HepG2 (cell line): Measurements from ENCODE around the gene PPIP5K2. TPM values are rescaled to one million over a fixed set of nuclear protein-coding genes. Genes with fewer than 3 reads are reported as not detected.

Source experiments
- DR1 ChIP-seq: sonication (generic); formaldehyde crosslinking; IDR thresholded peaks from 2 replicates; pipeline ENCODE4 v1.8.0; 2021; ENCODE audit warnings: mild to moderate bottlenecking, missing genetic modification reagents, inconsistent platforms
- EHMT2 ChIP-seq: fragments of 200-600 bp; sonication (generic); IDR thresholded peaks from 2 replicates; pipeline ENCODE4 v1.7.0; 2017; ENCODE audit warnings: antibody characterized with exemption, low read depth, low read length, borderline replicate concordance
- HDAC1 ChIP-seq: sonication (generic); formaldehyde crosslinking; IDR thresholded peaks from 2 replicates; pipeline ENCODE4 v1.5.1; 2020; ENCODE audit warnings: mild to moderate bottlenecking, missing genetic modification reagents
- JUNB ChIP-seq: sonication (generic); formaldehyde crosslinking; IDR thresholded peaks from 2 replicates; pipeline ENCODE4 v1.8.0; 2022; ENCODE audit warnings: missing genetic modification reagents, mild to moderate bottlenecking, borderline replicate concordance
- KIAA2018 ChIP-seq: sonication (generic); formaldehyde crosslinking; IDR thresholded peaks from 2 replicates; pipeline ENCODE4 v1.5.0; 2020; ENCODE audit warnings: mild to moderate bottlenecking, missing genetic modification reagents, borderline replicate concordance
- KLF16 ChIP-seq, 2 experiments: sonication (generic) in 1 of 2; formaldehyde crosslinking in 1 of 2; IDR thresholded peaks; 2 replicates each; pipeline versions ENCODE4 v1.6.1 to v1.8.0; 2016 to 2023; ENCODE audit warnings: missing genetic modification reagents in 2 of 2, missing compliant biosample characterization in 1 of 2
- KLF9 ChIP-seq: IDR thresholded peaks from 2 replicates; pipeline ENCODE4 v1.6.1; 2016; ENCODE audit warnings: low read depth
- NR2F6 ChIP-seq, 2 experiments: IDR thresholded peaks; 2 replicates each; pipeline ENCODE4 v1.6.1; 2016; ENCODE audit warnings: antibody characterized with exemption in 1 of 2, mild to moderate bottlenecking in 1 of 2
- RFXAP ChIP-seq: sonication (generic); formaldehyde crosslinking; IDR thresholded peaks from 2 replicates; pipeline ENCODE4 v1.4.0; 2020; ENCODE audit warnings: missing genetic modification reagents, borderline replicate concordance
- SIN3B ChIP-seq: fragments of 150-350 bp; IDR thresholded peaks from 2 replicates; pipeline ENCODE4 v1.6.1; 2014; ENCODE audit warnings: low read length
- TFDP1 ChIP-seq: IDR thresholded peaks from 2 replicates; pipeline ENCODE4 v1.6.1; 2016; ENCODE audit warnings: missing compliant biosample characterization, missing genetic modification reagents, borderline replicate concordance
- U2AF1 ChIP-seq: fragments of 200-400 bp; formaldehyde crosslinking; optimal IDR thresholded peaks from 2 replicates; pipeline ENCODE3; 2017; ENCODE audit warnings: mild to moderate bottlenecking, low read depth, low read length
- USF2 ChIP-seq, 2 experiments: sonication (generic) in 1 of 2; formaldehyde crosslinking in 1 of 2; IDR thresholded peaks; 2 replicates each; pipeline versions ENCODE4 v1.5.1 to v1.6.1; 2011 to 2020; ENCODE audit warnings: borderline replicate concordance in 1 of 2, low read depth in 1 of 2, low read length in 1 of 2, mild to moderate bottlenecking in 1 of 2, missing genetic modification reagents in 1 of 2, moderate library complexity in 1 of 2
- ZNF207 ChIP-seq: fragments of 450-650 bp; IDR thresholded peaks from 2 replicates; pipeline ENCODE4 v1.6.1; 2016; ENCODE audit warnings: antibody characterized with exemption, borderline replicate concordance
- ZNF256 ChIP-seq: sonication (generic); formaldehyde crosslinking; conservative IDR thresholded peaks from 2 replicates; pipeline ENCODE4 v1.4.0; 2020; ENCODE audit warnings: missing genetic modification reagents
- ZNF713 ChIP-seq: sonication (generic); formaldehyde crosslinking; IDR thresholded peaks from 2 replicates; pipeline ENCODE4 v1.4.0; 2020; ENCODE audit warnings: mild to moderate bottlenecking, missing genetic modification reagents
- polyA plus RNA-seq, 8 experiments: library from polyadenylated mRNA; depleted of rRNA in 3 of 8; stranded (reverse) in 7 of 8; unstranded in 1 of 8; fragments of >200 nt; fragmentation: Illumina TruSeq in 4 of 8; extraction: Trizol in 4 of 8; gene quantifications; 2 replicates each; pipeline versions ENCODE4 v1.2.1 to v1.2.3, GENCODE V29; 2011 to 2016; ENCODE audit warnings: low read depth in 4 of 8, missing spikeins in 1 of 8, mixed read lengths in 1 of 8; ENCODE audit not compliant: insufficient read depth in 1 of 8
- total RNA-seq, 5 experiments: library from RNA; depleted of rRNA; stranded (reverse); fragments of >200 nt; fragmentation: Illumina TruSeq; extraction: Trizol; gene quantifications; 2 replicates each; pipeline ENCODE4 v1.2.3, GENCODE V29; 2016; ENCODE audit warnings: low read depth in 1 of 5

PPIP5K2 gene
- total and polyA plus RNA-seq, 2 of the 13 experiments (the other 11 are each of a cell fraction or from before 2014, with no cell fraction given): 19.7 to 45.6 TPM

- TF ChIP-seq USF2 (IDR thresholded peaks at IDR 0.05; ENCODE audit: low read depth, low read length) (no peak), USF2 (CRISPR knock-in tag; IDR thresholded peaks at IDR 0.05; ENCODE audit: borderline replicate concordance) (no peak), DR1 (CRISPR knock-in tag) (peak; percentile 90), ZNF713 (CRISPR knock-in tag) (no peak), KLF9 (CRISPR knock-in tag) (no peak), NR2F6 (IDR thresholded peaks at IDR 0.05) (peak; percentile 73), NR2F6 (CRISPR knock-in tag; IDR thresholded peaks at IDR 0.05) (peak; percentile 80), RFXAP (CRISPR knock-in tag) (peak; percentile 88), KIAA2018 (CRISPR knock-in tag) (0 out of 2 replicates have a peak, but pooled peaks have one; percentile 66), JUNB (CRISPR knock-in tag) (0 out of 2 replicates have a peak, but pooled peaks have one; percentile 44), U2AF1 (no peak), SIN3B (peak; percentile 81), EHMT2 (peak; percentile 77; the same call in 1 of the 2 replicates), ZNF207 (no peak), HDAC1 (CRISPR knock-in tag) (peak; percentile 84), KLF16 (CRISPR knock-in tag; IDR thresholded peaks at IDR 0.05) (peak in 1 of 2 experiments; percentile 86; a peak in 1 of 4 replicates), TFDP1 (CRISPR knock-in tag) (peak; percentile 63), ZNF256 (0 out of 2 replicates have a peak, but pooled peaks have one; percentile 67)
Observed at GRCh38 chr5:103119765-103120606, at the start of gene PPIP5K2, which contains the start of gene GIN1 (continued).
